ENCODE data around the gene PSAT1.

DNA sequence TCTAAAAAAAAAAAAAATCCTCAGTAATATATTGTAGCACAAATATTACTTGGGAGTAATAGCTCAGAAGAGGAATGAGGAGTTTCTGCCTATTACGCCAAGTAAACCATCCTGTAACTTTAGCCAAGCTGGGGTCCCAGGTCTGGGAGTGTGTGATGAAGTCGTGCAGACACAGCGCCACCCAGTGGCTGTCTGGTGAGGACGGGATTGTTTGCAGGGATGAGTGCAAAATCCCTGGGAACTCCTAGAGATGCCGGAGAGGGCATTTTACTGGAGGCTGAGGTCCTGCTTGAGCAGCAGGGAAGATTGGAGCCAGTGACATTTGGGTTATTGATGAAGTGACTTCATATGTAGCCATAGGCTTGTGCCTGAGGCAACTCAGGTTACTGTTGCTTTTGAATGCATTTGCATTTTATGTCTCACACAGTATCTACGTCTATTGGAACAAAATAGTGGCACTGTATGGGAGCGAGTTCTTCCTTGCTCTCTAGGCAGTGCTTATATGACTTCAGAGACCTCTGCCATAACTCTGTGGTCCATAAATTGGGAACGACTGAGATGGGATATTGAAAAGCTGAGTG, 72.8 kb downstream of the PSAT1 start:
- TF ChIP-seq, protein P1, sequence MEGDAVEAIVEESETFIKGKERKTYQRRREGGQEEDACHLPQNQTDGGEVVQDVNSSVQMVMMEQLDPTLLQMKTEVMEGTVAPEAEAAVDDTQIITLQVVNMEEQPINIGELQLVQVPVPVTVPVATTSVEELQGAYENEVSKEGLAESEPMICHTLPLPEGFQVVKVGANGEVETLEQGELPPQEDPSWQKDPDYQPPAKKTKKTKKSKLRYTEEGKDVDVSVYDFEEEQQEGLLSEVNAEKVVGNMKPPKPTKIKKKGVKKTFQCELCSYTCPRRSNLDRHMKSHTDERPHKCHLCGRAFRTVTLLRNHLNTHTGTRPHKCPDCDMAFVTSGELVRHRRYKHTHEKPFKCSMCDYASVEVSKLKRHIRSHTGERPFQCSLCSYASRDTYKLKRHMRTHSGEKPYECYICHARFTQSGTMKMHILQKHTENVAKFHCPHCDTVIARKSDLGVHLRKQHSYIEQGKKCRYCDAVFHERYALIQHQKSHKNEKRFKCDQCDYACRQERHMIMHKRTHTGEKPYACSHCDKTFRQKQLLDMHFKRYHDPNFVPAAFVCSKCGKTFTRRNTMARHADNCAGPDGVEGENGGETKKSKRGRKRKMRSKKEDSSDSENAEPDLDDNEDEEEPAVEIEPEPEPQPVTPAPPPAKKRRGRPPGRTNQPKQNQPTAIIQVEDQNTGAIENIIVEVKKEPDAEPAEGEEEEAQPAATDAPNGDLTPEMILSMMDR (conservative IDR thresholded peaks at IDR 0.05; ENCODE audit: low read depth, low read length) = peak; percentile 87
- TF ChIP-seq EZH2 (IDR thresholded peaks at IDR 0.05; ENCODE audit: low read length, unreplicated experiment) (no peak), EZH2phosphoT487 (IDR thresholded peaks at IDR 0.05; ENCODE audit: borderline replicate concordance, low read length) (no peak)
